Glomerular visceral epithelial cell (primary cell): ENCODE results near the gene PHYKPL.
"Not testable (repeated sequence)": the region's sequence is repeated elsewhere in the genome, so short reads cannot be mapped to it uniquely, and the experiment has no call there.

Experiments
- DNase-seq: peaks from one replicate; pipeline ENCODE4 v3.0.0-alpha.2; 2016; ENCODE audit errors: extremely low spot score

PHYKPL gene

DNA sequence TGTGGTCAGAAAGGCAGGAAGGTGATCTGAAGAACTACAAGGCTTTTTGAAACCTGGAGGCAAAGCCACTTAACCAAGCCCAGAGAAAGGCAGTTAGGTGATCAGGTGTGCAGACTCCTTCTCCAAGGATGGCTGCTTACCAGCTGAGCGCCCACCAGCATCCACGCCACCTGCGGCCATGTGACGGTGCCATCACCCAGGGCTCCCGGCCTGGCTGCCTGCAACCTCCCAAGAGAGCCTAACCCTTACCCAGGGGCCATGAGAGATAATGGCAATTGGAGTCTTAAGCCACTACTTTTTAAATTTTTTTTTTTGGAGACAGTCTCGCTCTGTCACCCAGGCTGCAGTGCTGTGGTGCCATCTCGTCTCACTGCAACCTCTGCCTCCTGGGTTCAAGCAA lies 33.1 kb upstream of the PHYKPL start:
- DNase-seq, result no peak

DNA sequence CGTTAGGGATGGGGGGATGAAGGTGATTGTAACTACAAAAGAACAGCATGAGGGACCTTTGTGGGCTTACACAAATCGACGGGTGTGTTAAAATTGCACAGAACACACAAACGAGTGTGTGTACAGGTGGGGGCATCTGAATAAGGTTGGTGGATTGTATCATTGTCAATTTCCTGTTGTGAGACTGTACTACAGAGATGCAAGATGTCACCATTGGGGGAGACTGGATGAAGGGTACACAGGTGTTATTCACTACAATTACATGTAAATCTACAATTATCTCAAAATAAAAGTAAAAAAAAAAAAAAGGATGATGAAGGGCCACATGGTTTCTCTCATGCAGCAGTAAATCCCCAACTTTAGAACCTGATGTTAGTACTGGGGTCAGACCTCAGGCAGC lies 31.4 kb upstream of the PHYKPL start:
- DNase-seq, result no peak

DNA sequence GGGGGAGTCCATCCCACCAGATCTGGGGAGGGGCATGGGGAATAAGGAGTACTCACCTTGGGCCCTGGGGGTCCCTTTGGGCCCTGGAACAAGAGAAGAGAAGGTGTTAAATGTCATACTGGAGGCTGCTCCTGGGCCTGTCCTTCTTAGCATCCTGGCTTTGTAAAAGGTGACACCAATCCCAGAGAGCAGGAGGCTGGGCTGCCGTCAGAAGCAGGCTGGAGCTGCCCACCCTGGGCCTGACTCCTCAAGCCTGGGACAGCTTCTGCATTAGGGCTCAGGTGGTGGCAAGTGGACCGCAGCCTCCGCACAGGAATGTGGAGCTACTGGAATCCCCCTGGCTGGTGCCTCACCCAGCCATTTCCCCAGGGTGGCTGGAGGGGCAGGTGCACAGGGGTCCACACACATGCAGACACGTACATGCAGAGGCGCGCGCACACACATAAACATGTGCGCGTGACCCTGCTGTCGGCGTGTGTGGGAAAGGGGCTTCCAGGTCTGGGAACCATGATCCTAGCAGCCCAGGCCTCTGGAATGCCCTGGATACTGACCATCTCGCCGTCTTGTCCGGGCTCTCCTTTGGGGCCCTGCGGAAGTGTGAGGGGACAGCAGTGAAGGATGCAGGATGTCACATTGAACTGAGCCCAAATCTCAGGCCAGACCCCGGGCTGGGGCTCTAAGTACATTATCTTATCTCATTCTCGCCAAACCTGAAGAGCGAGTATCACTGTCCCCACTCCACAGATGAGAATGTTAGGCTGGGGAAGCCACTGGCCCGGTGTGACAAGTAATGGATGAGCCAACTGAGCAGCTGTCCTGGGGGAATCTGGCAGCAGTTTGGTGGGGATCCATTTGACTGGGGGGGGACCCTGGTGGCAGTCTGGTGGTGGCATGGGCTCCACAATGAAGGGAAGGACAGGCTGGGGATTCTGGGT lies 29.3 kb upstream of the PHYKPL start:
- no peak for DNase-seq

DNA sequence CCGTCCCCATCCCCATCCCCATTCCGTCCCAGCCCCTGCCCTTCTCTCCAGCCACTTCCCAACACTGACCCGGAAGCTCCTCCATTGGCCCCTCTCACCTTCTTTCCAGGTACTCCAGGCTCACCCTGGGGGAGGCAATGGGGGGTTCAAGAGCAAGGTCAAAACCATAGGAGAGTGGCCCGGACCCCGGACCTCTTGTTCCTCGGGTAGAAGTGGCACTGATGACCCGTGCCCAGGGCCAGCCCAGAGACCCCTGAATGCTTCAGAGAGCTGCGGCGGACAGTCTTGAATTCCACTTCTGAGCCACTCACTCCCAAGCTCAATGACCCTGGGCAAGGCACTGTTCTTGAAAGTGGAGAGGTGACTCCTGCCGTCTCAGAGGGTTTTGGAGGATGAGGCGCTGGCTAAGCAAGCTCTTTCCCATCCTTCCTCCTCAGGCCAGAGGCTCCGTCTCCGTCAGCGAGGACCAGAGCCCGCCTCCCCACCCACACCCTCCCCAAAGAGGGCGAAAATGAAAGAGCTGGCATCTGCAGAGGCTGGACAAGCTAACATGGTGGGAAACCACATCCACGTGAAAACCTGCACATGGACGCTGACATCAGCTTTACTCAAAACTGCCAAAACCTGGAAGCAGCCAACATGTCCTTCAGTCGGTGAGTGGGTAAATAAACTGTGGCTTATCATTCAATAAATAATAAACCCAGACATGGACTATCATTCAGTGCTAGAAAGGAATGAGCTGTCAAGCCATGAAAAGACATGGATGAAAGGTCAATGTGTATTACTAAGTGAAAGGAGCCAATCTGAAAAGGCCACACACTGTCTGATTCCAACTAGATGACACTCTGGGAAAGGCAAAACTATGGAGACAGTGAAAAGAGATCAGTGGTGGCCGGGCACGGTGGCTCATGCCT lies 27.3 kb upstream of the PHYKPL start:
- no peak for DNase-seq

DNA sequence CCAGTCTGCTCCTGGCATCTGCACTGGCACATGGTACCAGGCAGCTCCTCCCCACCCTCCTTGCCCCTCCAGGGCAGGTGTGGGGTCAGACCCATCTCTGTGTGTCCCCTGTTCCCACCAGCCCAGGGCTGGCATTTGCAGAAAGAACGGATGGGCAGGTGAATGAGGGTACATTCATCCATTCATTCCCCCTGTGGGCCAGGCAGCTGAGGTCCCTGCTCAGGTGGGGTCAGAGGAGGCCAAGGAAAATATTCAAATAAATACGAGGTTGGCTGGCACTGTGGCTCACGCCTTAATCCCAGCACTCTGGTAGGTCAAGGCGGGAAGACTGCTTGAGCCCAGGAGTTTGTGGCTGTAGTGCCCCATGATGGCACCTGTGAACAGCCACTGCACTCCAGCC lies 25.0 kb upstream of the PHYKPL start:
- DNase-seq, result no peak

DNA sequence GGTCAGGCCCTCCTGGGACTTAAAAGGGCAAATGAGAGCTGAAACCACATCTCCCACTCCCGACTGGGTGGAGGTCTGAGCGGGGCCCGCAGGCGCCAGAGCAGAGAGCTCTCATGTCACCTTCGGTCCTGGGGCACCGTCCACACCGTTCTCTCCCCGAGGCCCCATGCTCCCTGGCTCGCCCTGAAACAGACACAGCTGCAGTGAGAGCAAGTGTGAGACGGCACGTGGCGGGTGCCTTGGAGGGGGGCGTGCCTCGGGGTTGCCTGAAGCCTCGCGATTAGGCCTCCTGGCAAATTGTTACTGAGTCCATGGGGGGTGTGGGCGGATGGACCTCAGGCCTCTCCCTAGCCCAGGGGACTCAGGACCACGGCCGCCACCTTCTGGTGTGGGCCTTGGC lies 24.1 kb upstream of the PHYKPL start:
- DNase-seq, result no peak

DNA sequence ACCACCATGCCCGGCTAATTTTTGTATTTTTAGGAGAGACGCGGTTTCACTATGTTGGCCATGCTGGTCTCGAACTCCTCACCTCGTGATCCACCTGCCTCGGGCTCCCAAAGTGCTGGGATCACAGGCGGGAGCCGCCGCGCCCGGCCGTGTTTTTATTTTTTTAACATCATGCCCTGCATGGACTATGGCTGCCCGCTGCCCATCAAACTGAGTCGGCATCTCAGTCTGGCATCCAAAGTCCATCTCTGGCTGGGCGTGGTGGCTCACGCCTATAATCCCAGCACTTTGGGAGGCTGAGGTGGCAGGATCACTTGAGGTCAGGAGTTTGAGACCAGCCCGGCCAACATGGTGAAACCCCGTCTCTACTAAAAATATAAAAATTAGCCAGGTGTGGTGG lies 21.0 kb upstream of the PHYKPL start:
- not testable (repeated sequence) for DNase-seq

DNA sequence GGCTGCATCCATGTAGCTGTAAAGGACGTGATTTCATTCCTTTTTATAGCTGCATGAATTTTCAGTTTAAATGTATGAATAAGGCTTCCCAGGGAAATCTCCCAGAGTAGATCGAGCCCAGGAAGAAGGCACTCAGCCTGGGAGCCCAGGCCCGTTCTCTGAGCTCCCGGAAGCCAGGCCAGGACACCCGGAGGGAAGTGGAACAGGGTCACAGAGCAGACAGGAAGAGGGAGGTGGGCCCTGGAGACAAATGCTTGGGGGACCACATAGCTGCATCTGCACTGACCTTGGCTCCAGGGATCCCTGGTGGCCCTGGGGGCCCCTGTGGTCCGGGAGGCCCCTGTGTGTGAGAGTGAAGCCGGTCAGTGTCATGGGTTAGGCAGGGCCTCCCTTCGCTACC lies 19.7 kb upstream of the PHYKPL start:
- DNase-seq, result no peak

DNA sequence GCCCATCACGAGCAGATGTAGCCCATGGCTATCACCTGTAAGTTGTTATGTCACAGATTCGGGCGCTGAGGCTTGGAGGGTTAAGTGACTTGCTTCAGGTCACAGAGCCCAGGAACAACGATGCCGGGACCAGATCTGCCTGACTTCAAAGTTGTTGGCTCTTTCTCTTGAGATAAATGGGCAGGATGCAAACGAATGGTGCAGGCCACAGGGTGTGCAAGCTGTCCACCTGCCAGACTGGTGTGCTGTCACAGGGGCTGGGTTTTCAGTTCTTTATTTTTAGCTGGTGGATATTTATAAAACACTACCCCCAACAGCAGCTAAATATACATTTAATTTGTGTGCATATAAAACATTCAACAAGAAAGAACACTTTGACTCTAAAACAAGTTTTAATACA lies 17.7 kb upstream of the PHYKPL start:
- DNase-seq, result no peak

DNA sequence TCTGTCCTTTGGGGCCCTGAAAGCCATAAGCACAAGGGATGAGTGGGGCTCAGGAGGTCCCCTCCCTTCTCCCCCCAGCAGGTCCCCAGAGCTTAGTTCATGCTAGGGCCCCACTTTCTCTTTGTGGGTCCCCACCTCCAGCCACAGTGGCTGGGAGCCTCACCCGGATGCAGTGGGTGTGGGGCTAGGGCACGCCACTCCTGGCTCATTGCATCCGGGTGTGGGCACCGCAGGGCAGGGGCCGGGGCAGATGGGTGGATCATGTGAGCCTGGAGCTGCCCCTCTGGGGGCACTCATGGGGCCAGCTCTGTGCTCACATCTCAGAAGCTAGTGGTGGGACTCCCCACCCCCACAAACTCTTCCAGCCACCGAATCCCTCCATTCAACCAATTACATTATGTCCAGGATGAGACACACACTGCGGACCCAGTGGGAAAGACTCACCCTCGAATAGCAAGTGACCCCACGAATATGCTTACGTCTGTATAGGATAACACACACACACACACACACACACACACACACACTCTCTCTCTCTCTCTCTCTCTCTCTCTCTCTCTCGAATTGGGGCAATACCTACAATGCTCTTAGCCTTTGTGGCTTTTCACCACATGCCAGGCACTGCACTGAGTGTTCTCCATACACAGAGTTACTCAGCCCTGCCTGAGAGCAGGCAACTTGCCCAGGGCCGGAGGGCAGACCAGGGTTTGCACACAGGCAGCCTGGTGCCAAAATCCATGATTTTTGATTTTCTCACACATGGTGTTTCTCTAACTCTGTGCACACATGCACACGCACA lies 16.8 kb upstream of the PHYKPL start:
- no peak for DNase-seq

DNA sequence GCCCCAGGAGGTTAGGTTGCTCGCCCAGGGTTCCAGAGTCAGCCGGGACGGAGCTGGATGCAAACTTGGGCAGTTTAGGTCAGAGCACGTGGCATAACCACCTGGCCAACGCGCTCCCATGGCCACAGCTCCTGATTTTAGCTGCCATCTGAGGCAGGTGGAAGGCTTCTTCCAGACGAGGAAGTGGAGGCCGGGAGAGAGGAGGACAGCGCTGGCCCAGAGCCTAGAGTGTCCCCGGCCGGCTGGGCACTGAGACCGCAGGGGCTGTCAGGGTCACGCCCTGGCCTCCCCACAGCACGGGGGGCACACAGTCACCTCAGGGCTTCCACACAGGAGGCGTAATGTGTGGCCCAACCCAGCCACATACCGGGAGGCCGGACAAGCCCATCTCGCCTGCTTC lies 16.1 kb upstream of the PHYKPL start:
- DNase-seq, result no peak

DNA sequence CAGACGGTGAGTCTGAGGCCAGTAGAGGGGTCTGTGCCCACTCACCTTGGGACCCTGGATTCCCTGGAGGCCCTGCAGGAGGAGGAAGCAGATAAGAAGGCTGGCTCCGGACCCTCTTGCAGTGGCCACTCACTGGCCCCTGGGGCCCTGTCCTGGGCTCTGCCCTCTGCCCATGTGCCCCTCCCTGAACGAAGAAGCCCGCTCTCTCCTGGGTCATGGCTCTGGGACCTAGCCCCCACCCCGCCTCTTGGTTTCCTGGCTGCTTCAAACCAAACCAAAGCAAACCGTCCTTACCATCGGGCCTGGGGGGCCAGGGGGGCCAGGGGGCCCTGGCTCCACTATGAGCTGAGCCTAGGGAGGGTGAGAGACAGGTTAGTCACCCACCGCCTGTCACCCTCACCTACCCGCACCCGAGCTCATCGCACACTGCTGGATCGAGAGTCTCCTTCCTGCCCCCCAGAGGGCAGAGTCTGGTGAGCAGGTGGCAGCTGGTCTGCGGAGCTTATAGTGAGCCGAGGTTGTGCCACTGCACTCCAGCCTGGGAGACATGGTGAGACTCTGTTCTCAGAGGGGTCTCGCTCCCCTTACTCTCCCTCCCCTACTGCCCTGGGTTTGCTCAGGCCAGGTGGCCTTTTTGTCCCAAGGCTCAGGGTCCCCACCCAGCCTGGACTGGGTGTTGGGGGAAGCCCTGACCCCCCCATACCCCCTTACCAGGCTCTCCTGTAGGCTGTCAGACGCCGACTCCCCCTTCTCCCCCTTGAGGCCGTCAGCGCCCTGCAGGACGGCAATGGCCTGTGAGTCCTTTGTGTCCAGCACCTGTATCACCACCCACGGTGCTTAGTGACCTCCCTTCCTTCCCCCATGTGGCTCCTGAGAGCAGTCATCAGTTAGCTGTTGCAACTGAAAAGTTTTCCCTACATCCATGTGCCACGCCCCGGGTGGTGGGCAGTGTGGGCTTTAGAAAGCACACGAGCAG lies 15.2 kb upstream of the PHYKPL start:
- DNase-seq, result no peak

DNA sequence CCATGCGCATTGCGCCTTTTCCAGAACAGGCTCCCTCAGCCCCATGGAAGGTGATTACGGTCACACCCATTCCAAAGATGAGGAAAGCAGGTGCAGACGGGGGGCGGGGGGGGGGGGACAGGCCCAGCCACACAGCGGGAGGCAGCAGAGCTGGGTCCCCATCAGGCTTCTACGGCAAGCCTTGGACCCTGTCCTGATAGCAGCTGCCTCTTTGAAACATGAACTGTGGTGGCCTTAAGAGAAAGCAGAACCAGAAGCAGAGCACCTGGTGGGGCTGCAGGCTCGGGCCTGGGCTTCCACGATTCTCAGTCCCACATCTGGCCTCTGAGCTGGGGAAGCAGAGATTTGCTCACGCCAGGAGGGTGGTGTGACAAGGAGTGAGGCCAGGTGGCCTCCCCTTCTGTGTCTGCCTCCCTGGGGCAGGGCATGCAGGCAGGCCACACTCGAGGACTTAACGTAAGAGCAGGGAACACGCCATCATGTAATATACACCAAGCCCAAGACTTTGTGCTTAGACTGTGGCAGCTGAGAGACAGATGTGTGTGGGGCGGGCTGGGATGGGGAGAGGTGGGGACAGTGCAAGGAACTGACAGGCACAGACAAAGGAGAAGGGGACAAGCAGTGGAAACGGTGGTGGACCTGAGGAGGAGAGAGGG lies 14.2 kb upstream of the PHYKPL start:
- DNase-seq, result no peak

DNA sequence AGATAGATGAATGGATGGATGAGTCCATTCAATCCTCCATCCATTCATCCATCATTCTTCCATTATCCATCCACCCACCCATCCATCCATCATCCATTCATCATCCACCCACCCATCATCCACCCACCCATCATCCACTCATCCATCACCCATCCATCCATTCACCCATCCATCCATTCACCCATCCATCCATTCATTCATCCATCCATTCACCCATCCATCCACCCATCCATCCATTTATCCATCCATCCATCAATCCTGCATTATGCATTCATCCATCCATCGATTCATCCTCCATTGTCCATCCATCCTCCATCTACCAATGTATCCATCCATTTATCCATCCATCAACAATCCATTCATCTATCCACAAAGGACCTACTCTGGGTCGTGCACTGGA lies 12.8 kb upstream of the PHYKPL start:
- DNase-seq, result no peak

DNA sequence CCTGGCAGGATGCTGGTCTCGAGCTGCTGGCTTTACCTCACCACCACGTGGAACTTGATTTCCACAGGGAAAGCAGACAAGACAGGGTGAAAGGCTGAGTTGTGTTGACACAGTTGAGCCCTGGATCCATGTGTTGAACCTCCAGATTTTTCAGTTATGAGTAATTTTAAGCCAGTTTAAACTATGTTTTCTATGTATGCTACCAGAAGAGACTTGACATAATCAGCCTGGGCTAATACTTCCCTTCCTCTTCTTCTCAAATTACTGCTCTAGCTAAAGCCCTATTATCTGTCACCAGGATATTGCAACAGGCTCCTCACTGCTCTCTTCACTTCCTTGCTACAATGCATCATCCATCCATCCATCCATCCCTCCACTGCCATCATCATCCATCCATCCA lies 12.0 kb upstream of the PHYKPL start:
- no peak for DNase-seq

DNA sequence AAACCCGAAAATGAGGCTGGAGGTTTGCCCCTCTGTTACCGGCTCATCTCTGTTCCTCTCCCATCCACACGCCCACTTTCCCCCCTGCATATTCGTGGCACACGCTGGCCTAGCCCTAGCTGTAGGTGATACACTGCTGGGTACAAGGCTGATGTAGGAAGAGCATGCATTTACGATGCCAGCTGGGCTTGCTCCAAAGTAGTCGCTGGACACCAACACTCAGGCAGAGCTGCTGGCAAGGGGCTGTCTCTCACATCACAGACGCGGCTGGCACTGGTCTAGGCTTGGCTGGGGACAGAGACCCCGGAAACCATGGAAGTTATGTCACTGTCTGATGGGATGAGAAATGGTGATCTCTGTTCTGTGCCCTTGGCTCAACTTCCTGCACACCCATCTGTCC lies 9.8 kb upstream of the PHYKPL start:
- DNase-seq, result no peak

DNA sequence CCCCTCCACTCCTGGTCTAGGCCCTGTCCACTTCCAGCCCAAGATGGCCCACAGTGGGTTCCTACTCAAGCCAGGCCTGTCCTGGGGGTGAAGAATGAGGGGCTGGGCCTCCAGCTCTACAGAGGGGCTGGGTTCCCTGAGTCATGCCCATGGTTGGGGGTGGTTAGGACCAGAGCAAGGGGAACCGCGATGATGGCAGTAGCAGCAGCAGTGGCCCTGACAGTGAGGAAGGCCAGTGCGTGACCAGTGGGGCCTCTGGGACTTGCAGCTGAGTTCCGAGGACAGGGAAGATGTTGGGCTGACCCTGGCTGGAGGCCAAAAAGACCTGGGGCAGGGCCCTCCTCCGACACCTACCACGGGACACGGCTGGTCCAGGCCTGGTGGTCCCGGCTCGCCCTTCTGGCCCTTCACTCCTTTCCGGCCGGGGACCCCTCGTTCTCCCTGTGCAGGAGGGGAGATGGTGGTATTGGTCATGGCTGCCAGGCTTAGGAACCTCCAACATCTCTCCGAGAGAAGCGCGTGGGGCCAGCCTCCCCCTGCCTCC lies 9.2 kb upstream of the PHYKPL start:
- no peak for DNase-seq

DNA sequence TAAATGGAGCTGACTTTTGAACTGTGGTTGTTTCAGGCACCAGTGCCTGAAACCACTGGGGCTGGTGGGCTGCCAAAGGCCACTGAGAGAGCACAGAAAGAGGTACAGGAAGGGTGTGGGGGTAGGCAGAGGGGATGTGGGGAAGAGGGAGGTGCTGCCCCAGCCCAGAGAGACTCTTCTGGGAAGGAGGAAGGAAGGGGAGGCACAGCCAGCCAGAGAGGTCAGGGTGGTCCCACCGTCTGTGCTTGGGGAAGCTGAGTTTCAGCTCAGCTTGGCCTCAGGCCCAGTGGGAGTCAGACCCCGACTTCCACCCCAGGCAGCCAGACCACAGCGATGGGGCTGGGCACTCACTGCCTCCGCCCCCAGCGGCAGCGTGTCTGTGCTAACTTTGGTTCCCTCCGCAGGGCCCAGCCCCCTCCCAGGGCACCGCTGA lies 8.6 kb upstream of the PHYKPL start:
- DNase-seq, result no peak

DNA sequence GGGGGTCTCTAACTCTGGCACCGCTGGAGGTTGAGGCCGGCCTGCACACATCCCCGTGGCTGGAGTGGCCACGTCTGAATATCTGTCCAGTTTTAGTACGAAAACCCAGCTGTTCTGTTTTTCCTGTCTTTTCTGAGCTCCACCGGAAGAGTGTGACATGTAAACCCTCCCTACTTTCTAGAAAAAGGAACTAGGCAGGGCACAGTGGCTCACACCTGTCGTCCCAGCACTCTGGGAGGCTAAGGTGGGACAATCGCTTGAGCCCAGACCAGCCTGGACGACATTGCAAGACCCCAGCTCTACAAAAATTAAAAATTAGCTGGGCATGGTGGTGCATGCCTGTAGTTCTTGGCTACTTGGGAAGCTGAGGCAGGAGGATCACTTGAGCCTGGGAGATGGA lies 8.2 kb upstream of the PHYKPL start:
- no peak for DNase-seq

DNA sequence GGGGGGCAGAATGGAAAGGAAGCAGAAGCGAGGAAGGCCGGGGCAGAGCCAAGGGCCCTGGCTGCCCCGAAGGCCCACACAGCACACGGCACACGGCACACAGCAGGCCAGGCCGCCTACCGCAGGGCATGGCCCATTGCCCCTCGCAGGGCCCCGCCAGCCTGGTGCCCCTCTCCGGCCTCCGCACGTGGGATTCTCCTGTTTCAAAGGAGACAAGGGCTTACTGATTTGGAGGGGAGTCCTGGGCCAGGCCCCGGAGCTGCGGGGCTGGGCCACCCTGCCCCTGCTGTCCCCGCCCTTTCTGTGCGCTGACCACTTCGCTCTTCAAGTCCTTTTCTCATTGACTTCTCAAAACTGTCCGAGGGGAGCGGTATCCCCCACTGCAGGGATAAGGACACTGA lies 7.7 kb upstream of the PHYKPL start:
- DNase-seq, result no peak
